ENCODE measurements around the gene OLFM1.

DNA sequence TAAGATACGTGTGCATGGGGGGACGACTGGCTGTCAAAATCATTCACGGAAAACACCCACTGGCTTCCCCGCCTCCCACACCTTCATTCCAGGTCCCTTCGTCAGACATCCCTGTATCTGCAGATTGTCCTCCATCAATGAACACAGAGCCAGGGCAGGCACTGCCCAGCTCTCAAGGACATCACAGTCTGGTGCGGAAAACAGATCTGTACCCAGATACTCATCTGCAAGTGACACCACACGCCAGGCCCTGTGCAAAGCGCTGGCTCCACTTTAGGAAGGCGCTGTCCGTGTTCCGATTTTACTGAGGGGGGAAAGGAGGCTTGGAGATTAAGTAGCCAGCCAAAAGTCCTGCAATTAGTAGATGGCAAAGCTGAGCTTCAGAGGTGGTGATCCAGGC lies 72.3 kb downstream of the OLFM1 start:
- TF ChIP-seq, protein P1, sequence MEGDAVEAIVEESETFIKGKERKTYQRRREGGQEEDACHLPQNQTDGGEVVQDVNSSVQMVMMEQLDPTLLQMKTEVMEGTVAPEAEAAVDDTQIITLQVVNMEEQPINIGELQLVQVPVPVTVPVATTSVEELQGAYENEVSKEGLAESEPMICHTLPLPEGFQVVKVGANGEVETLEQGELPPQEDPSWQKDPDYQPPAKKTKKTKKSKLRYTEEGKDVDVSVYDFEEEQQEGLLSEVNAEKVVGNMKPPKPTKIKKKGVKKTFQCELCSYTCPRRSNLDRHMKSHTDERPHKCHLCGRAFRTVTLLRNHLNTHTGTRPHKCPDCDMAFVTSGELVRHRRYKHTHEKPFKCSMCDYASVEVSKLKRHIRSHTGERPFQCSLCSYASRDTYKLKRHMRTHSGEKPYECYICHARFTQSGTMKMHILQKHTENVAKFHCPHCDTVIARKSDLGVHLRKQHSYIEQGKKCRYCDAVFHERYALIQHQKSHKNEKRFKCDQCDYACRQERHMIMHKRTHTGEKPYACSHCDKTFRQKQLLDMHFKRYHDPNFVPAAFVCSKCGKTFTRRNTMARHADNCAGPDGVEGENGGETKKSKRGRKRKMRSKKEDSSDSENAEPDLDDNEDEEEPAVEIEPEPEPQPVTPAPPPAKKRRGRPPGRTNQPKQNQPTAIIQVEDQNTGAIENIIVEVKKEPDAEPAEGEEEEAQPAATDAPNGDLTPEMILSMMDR (conservative IDR thresholded peaks at IDR 0.05; ENCODE audit: low read depth, low read length), result no peak
- no peak for TF ChIP-seq EZH2phosphoT487 (IDR thresholded peaks at IDR 0.05; ENCODE audit: borderline replicate concordance, low read length)

Data from PC-3 (cell line).